WERI-Rb-1 (cell line): Measurements from ENCODE around the gene BBS2.

ENCODE experiments used
- DNase-seq: peaks from one replicate; pipeline ENCODE4 v3.0.0-alpha.2; 2020
- H3K27ac ChIP-seq: fragments of 250-450 bp; sonication (Bioruptor Pico); 2 replicates; pipeline ENCODE4 v1.5.1; 2020; ENCODE audit warnings: mild to moderate bottlenecking, moderate library complexity
- H3K27me3 ChIP-seq: fragments of 250-450 bp; sonication (Bioruptor Pico); 2 replicates; pipeline ENCODE4 v1.5.1; 2021; ENCODE audit warnings: mild to moderate bottlenecking, low read depth, moderate library complexity; ENCODE audit not compliant: insufficient read depth, severe bottlenecking
- H3K36me3 ChIP-seq: fragments of 250-450 bp; sonication (Bioruptor Pico); 2 replicates; pipeline ENCODE4 v1.5.1; 2020; ENCODE audit warnings: mild to moderate bottlenecking, moderate library complexity
- H3K4me3 ChIP-seq: 2 replicates; pipeline ENCODE4 v1.5.1; 2011; ENCODE audit warnings: low read depth, mild to moderate bottlenecking, control low read depth, low read length
- H3K9me3 ChIP-seq: fragments of 250-450 bp; sonication (Bioruptor Pico); 2 replicates; pipeline ENCODE4 v1.5.1; 2021; ENCODE audit warnings: mild to moderate bottlenecking, moderate library complexity; ENCODE audit not compliant: severe bottlenecking
- TF ChIP-seq, protein P1 (sequence below): IDR thresholded peaks from 2 replicates; pipeline ENCODE4 v1.5.1; 2011; ENCODE audit warnings: low read depth, mild to moderate bottlenecking, control low read depth, inconsistent platforms, low read length

Gene BBS2

DNA sequence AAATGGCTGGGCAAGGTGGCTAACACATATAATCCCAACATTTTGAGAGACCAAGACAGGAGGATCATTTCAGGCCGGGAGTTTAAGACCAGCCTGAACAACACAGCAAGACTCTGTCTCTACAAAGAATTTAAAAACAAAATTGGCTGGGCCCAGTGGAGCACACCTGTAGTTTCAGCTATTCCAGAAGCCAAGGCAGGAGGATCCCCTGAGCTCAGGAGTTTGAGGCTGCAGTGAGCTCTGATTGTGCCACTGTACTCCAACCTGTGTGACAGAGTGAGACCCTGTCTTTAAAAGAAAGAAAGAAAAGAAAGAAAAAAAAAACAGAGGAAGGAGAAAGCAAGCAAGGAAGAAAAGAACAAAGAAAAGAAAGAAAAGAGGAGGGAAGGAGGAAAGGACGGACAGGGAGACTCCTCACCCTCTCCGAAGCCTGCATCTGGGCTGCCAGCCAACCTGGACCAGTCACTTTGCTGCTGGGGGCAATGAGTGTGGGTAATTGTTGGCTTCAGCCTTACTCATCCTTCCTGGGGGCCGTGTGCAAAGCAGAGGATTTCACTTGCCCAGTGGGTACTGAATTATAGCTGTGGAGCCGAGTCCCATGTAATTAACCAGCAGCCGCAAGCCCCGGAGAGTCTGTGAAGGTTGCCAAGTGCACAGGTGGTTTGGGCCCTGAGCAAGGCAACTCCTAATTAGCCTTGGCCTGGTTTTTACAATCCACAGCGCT is 38.4 kb upstream of the BBS2 start:
- Histone ChIP-seq H3K4me3 (no peak overlapping the region), H3K36me3 (no peaks in the 10 kb centered on the region), H3K9me3 (no peaks in the 10 kb centered on the region), H3K27me3 (no peaks in the 10 kb centered on the region), H3K27ac (no peak overlapping the region)
- no peak for DNase-seq
- TF ChIP-seq, protein P1, sequence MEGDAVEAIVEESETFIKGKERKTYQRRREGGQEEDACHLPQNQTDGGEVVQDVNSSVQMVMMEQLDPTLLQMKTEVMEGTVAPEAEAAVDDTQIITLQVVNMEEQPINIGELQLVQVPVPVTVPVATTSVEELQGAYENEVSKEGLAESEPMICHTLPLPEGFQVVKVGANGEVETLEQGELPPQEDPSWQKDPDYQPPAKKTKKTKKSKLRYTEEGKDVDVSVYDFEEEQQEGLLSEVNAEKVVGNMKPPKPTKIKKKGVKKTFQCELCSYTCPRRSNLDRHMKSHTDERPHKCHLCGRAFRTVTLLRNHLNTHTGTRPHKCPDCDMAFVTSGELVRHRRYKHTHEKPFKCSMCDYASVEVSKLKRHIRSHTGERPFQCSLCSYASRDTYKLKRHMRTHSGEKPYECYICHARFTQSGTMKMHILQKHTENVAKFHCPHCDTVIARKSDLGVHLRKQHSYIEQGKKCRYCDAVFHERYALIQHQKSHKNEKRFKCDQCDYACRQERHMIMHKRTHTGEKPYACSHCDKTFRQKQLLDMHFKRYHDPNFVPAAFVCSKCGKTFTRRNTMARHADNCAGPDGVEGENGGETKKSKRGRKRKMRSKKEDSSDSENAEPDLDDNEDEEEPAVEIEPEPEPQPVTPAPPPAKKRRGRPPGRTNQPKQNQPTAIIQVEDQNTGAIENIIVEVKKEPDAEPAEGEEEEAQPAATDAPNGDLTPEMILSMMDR, result no peak

DNA sequence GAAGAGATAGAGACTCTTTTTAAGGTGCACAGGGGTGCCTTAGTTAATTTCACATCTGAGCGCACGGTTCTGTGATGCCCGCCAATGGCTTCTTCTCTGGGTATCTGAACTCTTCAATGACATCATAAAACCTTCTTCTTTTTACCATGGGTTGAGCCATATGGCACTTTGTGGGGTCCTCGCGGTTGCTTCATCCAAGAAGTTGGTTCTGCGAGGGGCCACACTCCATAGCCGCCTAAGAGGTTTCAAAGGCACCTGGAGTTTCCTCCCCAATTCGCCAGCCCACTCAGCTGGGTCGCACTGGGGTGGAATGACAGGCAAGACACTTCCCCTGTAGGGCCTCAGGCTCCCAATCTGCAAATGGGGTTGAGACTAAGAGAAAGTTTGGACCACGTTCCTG is 34.6 kb upstream of the BBS2 start:
- Histone ChIP-seq H3K27ac (no peak overlapping the region), H3K27me3 (no peaks in the 10 kb centered on the region), H3K4me3 (no peak overlapping the region), H3K36me3 (no peaks in the 10 kb centered on the region), H3K9me3 (no peaks in the 10 kb centered on the region)
- no peak for DNase-seq
- TF ChIP-seq, protein P1, result no peak

DNA sequence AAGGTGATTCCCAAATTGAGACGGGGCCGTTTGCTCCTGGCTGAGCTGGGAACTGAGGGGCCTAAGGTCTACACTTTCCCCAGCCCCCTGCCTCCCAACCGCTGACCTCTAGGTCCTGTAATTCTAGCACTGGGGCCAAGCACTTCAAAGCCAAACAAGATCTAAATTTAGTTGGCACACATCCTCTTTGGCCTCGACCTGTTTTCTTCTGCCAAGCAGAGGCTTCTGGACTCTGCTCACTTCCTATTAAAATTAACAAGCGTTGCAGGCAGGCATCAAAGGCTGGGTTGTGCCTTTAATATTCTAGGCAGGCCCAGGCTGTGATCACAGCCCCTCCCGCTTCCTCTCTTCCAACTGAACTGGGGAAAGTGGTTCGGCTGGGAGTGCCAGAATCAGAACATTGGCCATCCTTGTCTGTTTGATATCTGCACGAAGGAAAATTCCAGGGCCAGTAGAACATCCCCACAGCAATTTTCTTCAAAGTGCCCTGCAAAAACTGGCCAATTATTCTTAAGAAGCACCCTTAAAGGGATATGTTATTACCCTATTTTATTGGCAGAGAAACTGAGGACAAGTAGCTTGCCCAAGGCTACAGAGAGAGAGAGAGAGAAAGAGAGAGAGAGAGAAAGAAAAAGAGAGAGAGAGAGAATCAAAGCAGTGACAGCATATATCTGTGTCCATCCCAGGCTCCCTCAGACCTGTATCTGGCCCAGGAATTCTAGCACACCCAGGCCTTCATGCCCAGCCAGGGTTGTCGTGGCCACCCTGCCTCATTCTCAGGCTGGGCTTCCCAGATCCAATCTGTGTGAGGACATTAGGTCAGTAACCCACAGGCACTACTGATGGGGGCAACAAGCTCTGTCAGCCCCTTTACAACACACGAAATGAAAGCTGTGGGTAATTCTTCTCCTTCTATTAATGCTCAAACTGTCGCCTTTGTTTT is 32.2 kb upstream of the BBS2 start:
- Histone ChIP-seq H3K36me3 (no peaks in the 10 kb centered on the region), H3K27ac (no peak overlapping the region), H3K27me3 (no peaks in the 10 kb centered on the region), H3K9me3 (no peaks in the 10 kb centered on the region), H3K4me3 (no peak overlapping the region)
- TF ChIP-seq, protein P1, result no peak
- DNase-seq, result no peak

DNA sequence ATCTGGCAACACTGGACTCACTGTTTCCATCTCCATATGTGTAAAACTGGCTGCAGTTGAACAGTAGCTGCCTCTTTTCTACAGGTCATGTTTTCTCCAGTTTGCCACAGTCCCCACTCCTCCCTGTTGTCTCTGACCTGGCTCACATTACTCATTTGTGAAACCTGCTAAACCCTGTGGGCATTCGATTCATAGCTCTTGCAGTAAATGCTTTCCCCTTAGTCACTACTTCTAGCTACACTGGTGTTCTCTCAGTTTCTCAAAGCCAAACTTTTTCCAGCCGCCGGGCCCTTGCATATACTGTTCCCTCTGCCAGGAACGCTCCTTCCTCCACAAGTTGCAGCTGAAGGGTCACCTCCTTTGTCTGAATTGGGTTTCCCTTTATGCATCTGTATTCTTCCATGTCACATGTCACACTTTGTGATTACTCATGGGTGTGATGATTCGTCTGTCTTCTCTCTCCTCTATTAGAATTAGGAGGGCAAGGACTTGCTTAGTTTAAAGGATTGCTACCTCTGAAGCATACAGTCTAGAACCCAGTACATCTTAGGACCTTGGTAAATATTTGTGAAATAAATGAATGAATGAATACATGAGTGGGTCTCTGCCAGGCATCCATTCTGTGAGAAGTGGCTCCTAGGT is 30.0 kb upstream of the BBS2 start:
- no peak overlapping the region for H3K4me3 ChIP-seq
- DNase-seq, result no peak
- H3K9me3 ChIP-seq, result no peaks in the 10 kb centered on the region
- no peaks in the 10 kb centered on the region for H3K36me3 ChIP-seq
- no peak overlapping the region for H3K27ac ChIP-seq
- H3K27me3 ChIP-seq, result no peaks in the 10 kb centered on the region
- TF ChIP-seq, protein P1, result no peak

DNA sequence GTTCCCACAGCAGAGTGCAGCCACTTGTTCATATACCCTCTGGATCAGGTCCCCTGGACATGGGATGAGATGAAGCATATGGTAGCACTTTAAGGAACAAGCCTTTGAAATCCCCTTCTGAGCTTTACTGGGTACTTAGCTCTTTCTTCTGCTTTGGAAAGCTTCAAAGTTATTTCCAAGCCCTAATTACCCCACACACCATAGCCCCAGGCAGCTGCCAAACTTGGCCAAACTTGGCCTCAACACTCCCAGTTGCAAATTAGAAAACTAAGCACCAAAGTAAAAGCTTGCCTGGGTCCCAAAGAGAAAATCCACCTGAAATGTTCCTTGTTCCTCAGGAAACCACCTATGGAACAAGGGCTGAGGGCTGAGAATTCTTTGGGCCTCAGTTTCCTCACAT is 29.3 kb upstream of the BBS2 start:
- TF ChIP-seq, protein P1, result no peak
- Histone ChIP-seq H3K4me3 (no peak overlapping the region), H3K27me3 (no peaks in the 10 kb centered on the region), H3K9me3 (no peaks in the 10 kb centered on the region), H3K27ac (no peak overlapping the region), H3K36me3 (no peaks in the 10 kb centered on the region)
- DNase-seq, result no peak
